Measurements from ENCODE around the gene ZNRD2.

ZNRD2 gene

DNA sequence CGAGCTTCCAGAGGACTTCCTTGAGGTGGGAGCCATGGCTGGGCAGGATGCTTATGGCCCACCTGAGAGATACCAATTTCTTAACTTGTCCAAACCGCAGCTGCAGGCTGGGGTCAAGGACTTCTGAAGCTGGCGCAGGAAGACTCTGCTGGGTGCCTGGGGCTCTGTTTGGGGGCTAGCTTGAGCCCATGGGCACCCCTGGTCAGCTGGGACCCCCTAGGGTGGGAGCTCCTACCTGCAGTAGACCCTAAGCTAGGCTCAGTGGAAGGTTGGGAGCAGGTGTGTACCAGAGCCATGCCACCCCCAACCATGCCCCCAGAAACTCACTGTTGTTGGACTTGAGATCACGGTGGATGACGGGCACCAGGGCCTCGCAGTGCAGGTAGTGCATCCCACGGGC lies 42.4 kb downstream of the ZNRD2 start:
- no peak for FAIRE-seq

DNA sequence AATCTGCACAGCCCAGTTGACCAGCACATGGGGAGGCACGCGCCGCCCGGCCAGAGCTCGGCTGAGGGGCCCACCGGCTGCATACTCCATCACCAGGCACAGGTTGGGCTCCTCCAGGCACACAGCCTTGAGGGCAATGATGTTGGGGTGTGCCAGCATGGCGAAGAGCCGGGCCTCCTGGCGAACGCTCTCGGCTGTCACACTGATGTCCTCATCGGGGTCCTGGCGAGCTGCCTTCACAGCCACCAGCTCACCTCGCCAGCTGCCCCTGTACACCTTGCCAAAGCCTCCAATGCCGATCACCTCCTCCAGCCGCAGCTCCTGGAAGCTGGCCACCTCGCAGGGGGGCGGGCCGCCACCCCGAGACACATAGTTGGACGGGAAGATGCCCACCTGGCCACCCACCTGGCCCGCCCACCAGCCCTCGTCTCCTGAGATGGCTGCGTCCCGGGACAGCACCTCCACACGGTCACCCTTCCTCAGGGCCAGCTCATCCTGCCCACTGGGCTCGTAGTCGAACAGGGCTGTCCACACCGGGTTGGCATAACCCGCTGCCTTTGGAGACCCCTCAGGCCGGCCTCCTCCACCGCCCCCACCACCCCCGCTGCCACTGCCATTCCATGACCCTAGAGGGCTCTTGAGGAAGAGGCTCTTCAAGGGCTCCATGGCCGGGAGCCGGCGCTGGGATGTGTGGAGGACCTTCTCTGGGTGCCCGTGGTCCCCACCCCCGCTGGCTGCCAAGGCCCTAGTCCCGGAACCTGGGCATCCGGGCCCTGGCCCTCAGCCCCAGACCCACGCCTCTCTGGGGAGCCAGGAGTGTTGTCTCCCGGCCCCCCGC lies 43.0 kb downstream of the ZNRD2 start:
- FAIRE-seq: no peak

- peak; percentile 100 for FAIRE-seq
These were observed 45.1 kb downstream of the ZNRD2 start, which contains the start of gene PCNX3 for GRCh38 chr11:65615229-65615949. Gene PCNX3, plus strand, starts transcription at chr11:65615776. Its CDS starts 536 bp downstream, at chr11:65616312.

GRCh38 chr11:65615950-65616574 lies 45.8 kb downstream of the ZNRD2 start:
- FAIRE-seq: no peak

DNA sequence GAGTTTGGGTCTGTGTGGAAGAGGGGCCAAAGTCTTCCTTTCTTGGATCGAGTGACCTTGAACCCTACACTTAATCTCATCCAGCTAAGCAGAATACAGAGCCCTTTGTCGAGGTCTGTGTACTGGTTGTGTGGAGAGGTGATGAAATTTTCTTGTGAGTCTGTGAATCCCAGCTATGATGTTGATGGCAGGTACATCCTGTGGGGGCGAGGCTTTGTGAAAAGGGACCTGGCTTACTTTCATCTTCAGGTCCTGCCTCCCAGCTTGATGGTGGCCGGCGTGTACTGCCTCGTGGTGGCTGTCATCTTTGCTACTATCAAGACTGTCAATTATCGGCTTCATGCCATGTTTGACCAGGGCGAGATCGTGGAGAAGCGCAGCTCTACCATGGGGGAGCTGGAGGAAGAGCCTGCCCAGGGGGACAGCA lies 46.3 kb downstream of the ZNRD2 start:
- FAIRE-seq: no peak

GRCh38 chr11:65617136-65617850 lies 47.0 kb downstream of the ZNRD2 start:
- no peak for FAIRE-seq

DNA sequence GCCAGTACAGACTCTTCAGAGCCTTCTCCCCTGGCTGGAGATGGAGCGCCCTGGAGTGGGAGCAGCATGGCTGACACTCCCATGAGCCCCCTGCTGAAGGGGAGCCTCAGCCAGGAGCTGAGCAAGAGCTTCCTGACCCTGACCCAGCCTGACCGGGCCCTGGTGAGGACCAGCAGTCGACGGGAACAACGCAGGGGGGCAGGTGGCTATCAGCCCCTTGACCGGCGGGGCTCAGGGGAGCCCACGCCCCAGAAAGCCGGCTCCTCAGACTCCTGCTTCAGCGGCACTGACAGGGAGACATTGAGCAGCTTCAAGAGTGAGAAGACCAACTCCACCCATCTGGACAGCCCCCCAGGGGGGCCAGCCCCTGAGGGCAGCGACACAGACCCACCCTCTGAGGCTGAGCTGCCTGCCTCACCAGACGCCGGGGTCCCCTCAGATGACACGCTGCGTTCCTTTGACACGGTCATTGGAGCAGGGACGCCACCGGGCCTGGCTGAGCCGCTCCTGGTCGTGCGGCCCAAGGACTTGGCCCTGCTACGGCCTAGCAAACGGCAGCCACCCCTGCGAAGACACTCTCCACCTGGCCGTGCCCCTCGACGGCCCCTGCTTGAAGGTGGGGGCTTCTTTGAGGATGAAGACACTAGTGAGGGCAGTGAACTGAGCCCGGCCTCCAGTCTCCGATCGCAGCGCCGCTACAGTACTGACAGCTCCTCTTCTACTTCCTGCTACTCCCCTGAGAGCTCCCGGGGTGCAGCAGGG lies 47.9 kb downstream of the ZNRD2 start:
- no peak for FAIRE-seq

DNA sequence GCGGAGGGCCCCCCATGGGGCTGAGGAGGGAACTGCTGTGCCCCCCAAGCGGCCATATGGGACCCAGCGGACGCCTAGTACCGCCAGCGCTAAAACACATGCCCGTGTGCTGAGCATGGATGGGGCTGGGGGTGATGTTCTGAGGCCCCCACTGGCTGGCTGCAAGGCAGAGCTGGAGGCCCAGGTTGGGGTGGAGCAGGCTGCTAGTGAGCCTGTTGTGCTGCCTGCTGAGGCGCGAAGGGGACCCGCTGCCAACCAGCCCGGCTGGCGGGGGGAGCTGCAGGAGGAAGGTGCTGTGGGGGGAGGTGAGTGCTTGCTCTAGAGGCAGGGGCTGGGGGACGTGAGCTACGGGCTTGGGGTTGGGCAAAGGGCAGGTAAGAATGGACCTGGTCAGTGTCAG lies 48.5 kb downstream of the ZNRD2 start:
- FAIRE-seq: no peak

GRCh38 chr11:65619281-65619928 lies 49.1 kb downstream of the ZNRD2 start:
- no peak for FAIRE-seq

GRCh38 chr11:65620666-65621065 lies 50.4 kb downstream of the ZNRD2 start:
- FAIRE-seq: no peak

DNA sequence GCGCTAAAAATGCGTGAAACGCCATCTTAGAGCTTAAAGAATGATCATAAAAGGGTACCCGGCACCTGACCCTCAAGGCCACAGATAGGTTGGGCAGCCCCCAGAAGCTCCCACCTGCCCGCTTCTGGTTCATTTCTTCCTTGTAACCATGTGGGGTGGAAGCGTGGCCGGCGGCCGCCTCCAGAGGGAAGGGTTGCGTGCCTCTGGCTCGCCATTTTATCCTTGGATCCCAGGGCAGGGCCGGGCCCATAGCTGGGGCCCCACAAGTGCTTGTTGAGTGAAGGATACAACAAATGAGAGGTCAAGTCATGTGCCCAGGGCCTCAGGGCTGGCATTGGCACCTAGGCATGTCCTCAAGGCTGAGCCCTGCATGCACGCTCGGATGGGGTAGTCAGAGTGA lies 51.2 kb downstream of the ZNRD2 start:
- no peak for FAIRE-seq

Data from A204.1 (cell line).